Fibroblast of gingiva (primary cell): ENCODE data around the gene PTGER2.
A peak's percentile ranks its signal among the peaks of the same experiment; 100 is the strongest.

Source experiments
- DNase-seq: peaks from one replicate; pipeline ENCODE4 v3.0.0-alpha.2; 2011; ENCODE audit warnings: low read depth

PTGER2 gene

GRCh38 chr14:52305014-52305413 is 9.1 kb upstream of the PTGER2 start:
- no peak for DNase-seq

GRCh38 chr14:52307376-52307775 is 6.7 kb upstream of the PTGER2 start:
- no peak for DNase-seq

GRCh38 chr14:52307905-52308304 is 6.2 kb upstream of the PTGER2 start:
- DNase-seq, result no peak

GRCh38 chr14:52310541-52310940 is 3.6 kb upstream of the PTGER2 start:
- no peak for DNase-seq

- peak; percentile 74 for DNase-seq
These were observed 1.2 kb upstream of the PTGER2 start for GRCh38 chr14:52312931-52313355.

- DNase-seq, result peak; percentile 51
These were observed 650 bp upstream of the PTGER2 start for GRCh38 chr14:52313462-52313861.

GRCh38 chr14:52314595-52315354 is 663 bp downstream of the PTGER2 start:
- peak; percentile 24 for DNase-seq

GRCh38 chr14:52315355-52315718 is 1.2 kb downstream of the PTGER2 start:
- peak; percentile 58 for DNase-seq

- DNase-seq, result no peak
These were observed 4.0 kb downstream of the PTGER2 start for GRCh38 chr14:52318062-52318461.

GRCh38 chr14:52318826-52319645 is 4.9 kb downstream of the PTGER2 start:
- peak; percentile 67 for DNase-seq

- no peak for DNase-seq
These were observed 5.8 kb downstream of the PTGER2 start for GRCh38 chr14:52319919-52320318.

GRCh38 chr14:52325126-52325525 is 11.0 kb downstream of the PTGER2 start:
- DNase-seq, result peak; percentile 82

- DNase-seq, result peak; percentile 78
These were observed 11.5 kb downstream of the PTGER2 start for GRCh38 chr14:52325630-52326029.

GRCh38 chr14:52327374-52328226 is 13.5 kb downstream of the PTGER2 start:
- DNase-seq, result peak; percentile 91

- DNase-seq, result peak; percentile 81
These were observed 14.2 kb downstream of the PTGER2 start for GRCh38 chr14:52328276-52328675.

- DNase-seq, result no peak
These were observed 15.7 kb downstream of the PTGER2 start for GRCh38 chr14:52329678-52330369.

- DNase-seq, result no peak
These were observed 18.2 kb downstream of the PTGER2 start for GRCh38 chr14:52332269-52332668.

- no peak for DNase-seq
These were observed 19.0 kb downstream of the PTGER2 start for GRCh38 chr14:52333108-52333507.

- no peak for DNase-seq
These were observed 19.9 kb downstream of the PTGER2 start for GRCh38 chr14:52333823-52334657.

GRCh38 chr14:52336241-52336640 is 22.1 kb downstream of the PTGER2 start:
- DNase-seq, result no peak
